ENCODE data around the gene TCP10L.
"Not testable (repeated sequence)": the region's sequence is repeated elsewhere in the genome, so short reads cannot be mapped to it uniquely, and the experiment has no call there.

TCP10L gene

GRCh38 chr21:32585042-32585710, at the start of gene TCP10L:
Gene TCP10L (minus strand): TSS chr21:32585523. CDS start chr21:32584304, 1,219 bp downstream.
- in situ Hi-C loops (cut with MboI; ENCODE audit: low sequenced_read_pairs), result no loop called here

- in situ Hi-C loops (cut with MboI; ENCODE audit: low sequenced_read_pairs), result no loop called here
Measured at GRCh38 chr21:32626621-32627196, 41.4 kb upstream of the TCP10L start.

GRCh38 chr21:32618218-32618617, 32.9 kb upstream of the TCP10L start:
- in situ Hi-C loops (cut with MboI; ENCODE audit: low sequenced_read_pairs), result not testable (repeated sequence)

GRCh38 chr21:32613436-32614043, 28.2 kb upstream of the TCP10L start:
- in situ Hi-C loops (cut with MboI; ENCODE audit: low sequenced_read_pairs), result no loop called here

- in situ Hi-C loops (cut with MboI; ENCODE audit: low sequenced_read_pairs), result no loop called here
Measured at GRCh38 chr21:32612999-32613337, 27.6 kb upstream of the TCP10L start.

- in situ Hi-C loops (cut with MboI; ENCODE audit: low sequenced_read_pairs), result no loop called here
Measured at GRCh38 chr21:32612075-32612998, 27.0 kb upstream of the TCP10L start, which contains the start of gene CFAP298. Gene CFAP298 (minus strand): TSS chr21:32612377. CDS start chr21:32612243, 134 bp downstream.

GRCh38 chr21:32611471-32611997, 26.2 kb upstream of the TCP10L start:
- in situ Hi-C loops (cut with MboI; ENCODE audit: low sequenced_read_pairs), result no loop called here

- in situ Hi-C loops (cut with MboI; ENCODE audit: low sequenced_read_pairs), result not testable (repeated sequence)
Measured at GRCh38 chr21:32610940-32611339, 25.6 kb upstream of the TCP10L start.

- in situ Hi-C loops (cut with MboI; ENCODE audit: low sequenced_read_pairs), result no loop called here
Measured at GRCh38 chr21:32608851-32609250, 23.5 kb upstream of the TCP10L start.

GRCh38 chr21:32605469-32605868, 20.1 kb upstream of the TCP10L start:
- in situ Hi-C loops (cut with MboI; ENCODE audit: low sequenced_read_pairs), result no loop called here

- in situ Hi-C loops (cut with MboI; ENCODE audit: low sequenced_read_pairs), result no loop called here
Measured at GRCh38 chr21:32604464-32604863, 19.1 kb upstream of the TCP10L start.

GRCh38 chr21:32603131-32603530, 17.8 kb upstream of the TCP10L start:
- in situ Hi-C loops (cut with MboI; ENCODE audit: low sequenced_read_pairs), result no loop called here

- in situ Hi-C loops (cut with MboI; ENCODE audit: low sequenced_read_pairs), result no loop called here
Measured at GRCh38 chr21:32602099-32602498, 16.8 kb upstream of the TCP10L start.

GRCh38 chr21:32599526-32599925, 14.2 kb upstream of the TCP10L start:
- in situ Hi-C loops (cut with MboI; ENCODE audit: low sequenced_read_pairs), result no loop called here

- in situ Hi-C loops (cut with MboI; ENCODE audit: low sequenced_read_pairs), result no loop called here
Measured at GRCh38 chr21:32599091-32599490, 13.8 kb upstream of the TCP10L start.

GRCh38 chr21:32597205-32597604, 11.9 kb upstream of the TCP10L start:
- in situ Hi-C loops (cut with MboI; ENCODE audit: low sequenced_read_pairs), result no loop called here

GRCh38 chr21:32595431-32595830, 10.1 kb upstream of the TCP10L start:
- in situ Hi-C loops (cut with MboI; ENCODE audit: low sequenced_read_pairs), result no loop called here

GRCh38 chr21:32593690-32594089, 8.4 kb upstream of the TCP10L start:
- in situ Hi-C loops (cut with MboI; ENCODE audit: low sequenced_read_pairs), result no loop called here

- in situ Hi-C loops (cut with MboI; ENCODE audit: low sequenced_read_pairs), result no loop called here
Measured at GRCh38 chr21:32592929-32593502, 7.7 kb upstream of the TCP10L start.

- in situ Hi-C loops (cut with MboI; ENCODE audit: low sequenced_read_pairs), result no loop called here
Measured at GRCh38 chr21:32590130-32590529, 4.8 kb upstream of the TCP10L start.

GRCh38 chr21:32587651-32588050, 2.3 kb upstream of the TCP10L start:
- in situ Hi-C loops (cut with MboI; ENCODE audit: low sequenced_read_pairs), result no loop called here

All from HL-60/S4 treated with retinoic acid at 250 ng/mL for 4 days and 3 days (cell line).